IPS-NIHi7 (cell line): Measurements from ENCODE around the gene DIP2B.

Experiments used
- DNase-seq: peaks from one replicate; pipeline ENCODE4 v3.0.0; 2012; ENCODE audit warnings: mixed read lengths; ENCODE audit errors: extremely low spot score

Gene DIP2B

GRCh38 chr12:50574601-50575348 lies 70.0 kb downstream of the DIP2B start:
- no peak for DNase-seq

DNA sequence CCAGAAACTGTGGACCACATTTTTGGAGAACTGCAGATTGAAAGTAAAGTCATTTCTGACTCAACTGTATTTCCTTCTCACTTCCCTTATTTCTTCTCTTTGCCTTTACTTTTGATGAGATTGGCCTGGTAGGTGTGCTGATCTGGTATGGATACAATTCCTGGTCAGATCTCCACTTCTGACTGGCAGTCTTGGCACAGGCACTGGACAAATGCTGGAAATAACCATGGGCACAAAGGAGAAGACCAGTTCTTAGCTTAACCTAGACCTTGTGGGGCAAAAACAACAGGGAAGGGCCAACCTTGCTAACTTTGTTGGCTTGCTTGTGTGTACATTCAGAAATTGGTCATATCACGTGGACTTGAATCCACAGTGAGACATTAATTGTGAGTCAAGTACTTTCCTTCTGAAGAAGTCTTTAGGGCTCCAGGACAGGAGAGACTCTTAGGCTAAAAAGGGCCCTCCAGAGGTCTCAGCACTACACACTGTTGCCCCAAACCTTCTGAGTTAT lies 75.0 kb downstream of the DIP2B start:
- DNase-seq, result no peak

GRCh38 chr12:50580436-50580835 lies 75.7 kb downstream of the DIP2B start:
- DNase-seq, result no peak

- DNase-seq, result no peak
Observed at GRCh38 chr12:50581226-50582184, 76.7 kb downstream of the DIP2B start.

GRCh38 chr12:50584135-50584534 lies 79.3 kb downstream of the DIP2B start:
- no peak for DNase-seq

DNA sequence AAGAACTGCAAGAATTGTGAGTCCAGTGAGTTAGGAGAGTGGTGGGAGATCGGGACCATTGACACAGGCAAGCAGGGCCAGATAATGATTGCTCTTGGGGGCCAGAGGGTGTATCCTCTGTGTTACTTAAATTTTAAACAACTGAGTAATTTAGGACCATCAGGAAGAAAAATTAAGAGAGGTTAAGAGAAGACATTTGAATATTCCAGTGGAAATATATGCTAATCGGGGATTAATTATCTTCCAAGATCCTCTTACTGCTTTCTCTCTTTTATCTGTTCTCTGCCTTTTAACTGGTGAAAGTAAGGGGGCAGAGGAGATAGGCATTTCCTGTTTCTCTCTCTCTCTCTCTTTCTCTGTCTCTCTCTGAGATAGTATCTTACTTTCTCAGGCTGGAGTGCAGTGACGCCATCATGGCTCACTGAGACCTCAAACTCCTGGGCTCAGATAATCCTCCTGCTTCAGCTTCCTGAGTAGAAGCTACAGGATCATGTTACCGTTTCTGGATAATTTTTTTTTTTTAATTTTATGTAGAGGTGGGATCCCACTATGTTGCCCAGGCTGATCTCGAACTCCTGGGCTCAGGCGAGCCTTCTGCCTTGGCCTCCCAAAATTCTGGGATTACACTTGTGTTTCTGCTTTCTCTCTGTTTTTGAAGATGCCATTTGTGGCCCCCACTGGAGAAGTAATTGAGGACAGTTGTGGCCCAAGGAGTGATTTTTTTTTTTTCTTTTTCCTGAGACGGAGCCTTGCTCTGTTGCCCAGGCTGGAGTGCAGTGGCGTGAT lies 85.1 kb downstream of the DIP2B start:
- no peak for DNase-seq

DNA sequence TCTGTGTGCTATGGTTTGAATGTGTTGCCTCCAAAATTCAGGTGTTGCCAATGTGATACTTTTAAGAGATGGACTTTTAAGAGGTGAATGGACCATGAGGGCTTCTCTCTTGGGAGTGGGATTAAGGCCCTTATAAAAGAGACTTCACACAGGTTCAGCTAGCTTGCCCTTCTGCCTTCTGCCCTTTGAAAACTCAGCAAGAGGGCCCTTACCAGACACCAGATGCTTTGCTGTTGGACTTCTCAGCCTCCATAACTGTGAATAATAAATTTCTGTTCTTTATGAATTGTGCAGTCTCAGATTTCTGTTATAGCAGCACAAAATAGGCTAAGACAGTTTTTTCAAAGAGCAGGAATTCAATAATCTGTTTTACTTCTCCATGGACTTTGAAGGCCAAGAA lies 86.1 kb downstream of the DIP2B start:
- DNase-seq, result no peak

DNA sequence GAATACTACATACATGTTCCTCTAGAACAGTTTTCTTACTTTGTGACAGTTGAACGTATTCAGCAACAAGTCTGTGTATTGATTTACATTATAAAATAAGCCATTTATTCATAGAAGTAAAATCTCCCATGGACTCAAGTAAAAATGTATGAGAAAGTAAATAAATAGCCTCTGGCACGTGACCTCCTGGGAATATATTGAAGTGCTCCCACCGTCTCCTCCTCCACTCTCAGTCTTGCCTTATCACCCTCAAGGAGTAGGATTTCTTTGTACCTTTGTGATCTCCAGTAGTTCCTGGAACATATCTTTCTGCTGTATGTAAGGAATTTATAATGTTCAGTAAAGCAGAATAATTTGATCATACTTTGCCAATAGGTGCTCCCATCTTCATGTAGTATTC lies 90.9 kb downstream of the DIP2B start:
- no peak for DNase-seq

DNA sequence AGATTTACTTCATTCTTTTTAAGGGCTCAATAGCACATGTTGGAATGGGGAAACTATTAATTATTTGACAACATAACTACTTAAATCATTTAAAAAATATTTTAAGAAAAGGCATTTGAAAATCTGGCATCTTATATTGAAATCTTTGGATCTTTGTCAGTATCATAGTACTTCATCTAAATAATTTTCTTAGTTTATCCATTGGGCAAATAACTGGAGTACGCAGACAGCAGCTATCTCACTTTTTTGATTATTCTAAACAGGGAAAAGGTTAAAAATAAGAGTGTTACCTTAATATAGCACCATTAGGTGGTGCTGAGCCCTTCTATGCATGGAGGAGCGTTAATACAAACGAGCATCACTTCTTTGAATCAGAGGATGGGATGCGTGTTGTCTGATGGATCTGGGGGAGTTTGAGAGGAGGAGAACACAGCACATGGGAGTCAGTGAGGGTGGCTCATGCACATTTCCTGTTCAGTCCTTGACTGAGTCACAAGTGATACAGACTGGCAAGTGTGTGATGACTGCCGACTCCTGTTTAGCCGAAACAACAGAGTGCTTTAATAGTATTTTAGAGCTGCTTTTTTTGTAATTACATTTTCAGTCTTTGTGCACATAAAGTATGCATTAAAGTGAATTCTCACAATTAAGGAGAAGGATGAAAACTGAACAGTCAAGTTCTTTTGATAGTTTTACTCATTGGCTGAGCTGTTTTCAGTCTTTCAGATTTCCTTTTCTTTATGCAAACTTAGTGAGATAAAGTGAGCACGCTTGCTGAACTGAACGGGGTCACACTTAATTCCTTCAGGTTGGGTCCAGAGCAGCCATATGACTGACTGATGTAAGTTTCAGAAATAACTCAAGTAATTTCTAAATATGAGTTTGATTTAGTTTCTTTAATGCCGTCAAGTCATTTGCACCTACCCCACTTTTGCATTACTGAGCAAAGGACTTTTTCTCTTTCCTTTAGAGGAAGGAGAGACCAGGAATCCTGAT lies 92.7 kb downstream of the DIP2B start:
- no peak for DNase-seq

DNA sequence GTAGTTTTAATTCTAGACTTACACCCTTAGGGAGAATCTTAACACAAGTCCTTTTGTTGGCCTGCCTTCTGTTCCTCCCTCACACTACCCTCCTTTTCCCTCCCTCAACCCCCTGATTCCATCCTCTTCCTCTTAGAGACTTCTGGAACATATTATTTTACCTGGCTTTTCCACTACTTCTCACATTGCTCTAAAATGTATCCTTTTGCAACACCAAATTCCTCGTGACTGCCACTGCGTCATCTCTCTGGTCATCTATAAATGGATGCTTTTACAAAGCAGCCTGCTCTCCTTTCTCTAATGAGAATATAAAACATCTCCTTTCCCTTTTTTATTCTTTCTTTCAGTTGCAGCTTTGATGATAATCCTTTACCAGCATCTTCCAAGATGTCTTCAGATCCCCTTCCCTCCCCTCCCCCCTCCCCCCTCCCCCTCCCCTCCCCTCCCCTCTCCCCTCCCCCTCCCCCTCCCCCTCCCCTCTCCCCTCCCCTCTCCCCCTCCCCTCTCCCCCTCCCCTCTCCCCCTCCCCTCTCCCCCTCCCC lies 93.6 kb downstream of the DIP2B start:
- no peak for DNase-seq

- no peak for DNase-seq
Observed at GRCh38 chr12:50599366-50600095, 94.7 kb downstream of the DIP2B start.

- DNase-seq, result no peak
Observed at GRCh38 chr12:50600364-50600763, 95.6 kb downstream of the DIP2B start.

- DNase-seq, result no peak
Observed at GRCh38 chr12:50603817-50604639, 99.2 kb downstream of the DIP2B start.

GRCh38 chr12:50604640-50604920 lies 99.8 kb downstream of the DIP2B start:
- no peak for DNase-seq

GRCh38 chr12:50606675-50607375 lies 102.0 kb downstream of the DIP2B start:
- no peak for DNase-seq

DNA sequence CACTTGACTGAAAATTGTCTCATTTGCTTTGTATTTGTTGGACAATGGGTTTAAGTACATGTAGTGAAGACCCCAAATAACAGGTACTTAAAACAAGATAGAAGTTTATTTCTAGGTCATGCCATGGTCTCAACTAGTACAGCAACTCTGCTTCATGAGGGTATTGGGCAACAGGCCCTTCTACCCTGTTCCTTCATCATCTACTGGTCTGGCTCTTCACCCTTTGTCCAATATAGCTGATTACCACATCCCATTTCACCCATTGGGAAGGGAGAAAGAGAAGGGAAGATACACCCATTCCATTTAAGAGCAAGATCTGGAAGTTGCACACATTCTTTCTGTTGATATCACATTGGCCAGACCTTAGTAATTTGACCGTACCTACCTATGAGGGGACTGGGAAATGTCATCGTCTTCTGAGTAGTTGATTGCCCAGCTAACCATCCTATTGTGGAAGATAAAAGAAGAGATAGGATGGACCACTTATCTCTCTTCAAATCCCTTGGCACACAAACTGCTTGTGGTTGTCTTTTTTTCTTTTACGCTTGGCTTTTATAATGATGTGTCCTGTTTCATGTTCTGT lies 104.6 kb downstream of the DIP2B start:
- no peak for DNase-seq

GRCh38 chr12:50610171-50610570 lies 105.4 kb downstream of the DIP2B start:
- DNase-seq, result no peak
